Stromal cell of bone marrow (primary cell): Measurements from ENCODE around the gene GRM4.

Experiments
- DNase-seq: peaks from one replicate; pipeline ENCODE4 v3.0.0-alpha.2; 2012; ENCODE audit warnings: low read depth

Gene GRM4

DNA sequence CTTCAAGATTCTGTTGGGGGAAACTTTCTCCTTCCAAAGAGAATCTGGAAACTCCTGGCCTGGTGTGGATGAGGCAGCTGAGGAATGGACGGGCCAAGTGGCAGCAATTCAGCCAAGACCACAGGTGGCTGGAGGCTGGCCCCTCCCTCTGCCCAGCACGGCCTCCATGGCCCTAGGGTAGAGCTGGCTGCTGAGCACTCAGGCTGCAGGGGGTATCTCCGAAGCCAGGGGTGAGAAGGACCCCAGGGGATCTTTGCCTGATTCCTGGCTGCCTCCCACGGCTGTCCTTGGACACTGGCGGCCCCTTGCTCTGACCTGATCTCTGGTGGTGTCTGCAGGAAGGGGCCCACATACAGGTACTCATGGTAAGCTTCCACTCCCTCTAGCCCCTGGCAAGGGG is 39.0 kb downstream of the GRM4 start:
- no peak for DNase-seq

DNA sequence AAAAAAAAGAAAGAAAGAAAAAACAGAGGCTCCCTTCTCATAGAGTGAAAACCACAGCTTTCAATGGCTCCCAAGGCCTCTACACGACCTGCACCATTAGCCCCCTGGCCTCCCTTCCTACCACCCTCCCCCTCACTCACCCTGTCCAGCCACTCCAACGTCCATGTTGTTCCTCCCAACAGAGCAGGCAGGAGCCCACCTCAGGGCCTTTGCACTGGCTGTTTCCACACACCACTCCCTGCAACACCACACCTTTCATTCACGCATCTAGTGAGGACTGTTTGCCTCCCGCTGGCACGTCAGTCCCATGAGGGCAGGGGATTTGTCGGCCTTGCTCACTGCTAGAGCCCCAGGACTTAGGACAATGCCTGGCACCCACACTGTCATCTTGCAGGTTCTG is 39.5 kb downstream of the GRM4 start:
- DNase-seq: no peak

DNA sequence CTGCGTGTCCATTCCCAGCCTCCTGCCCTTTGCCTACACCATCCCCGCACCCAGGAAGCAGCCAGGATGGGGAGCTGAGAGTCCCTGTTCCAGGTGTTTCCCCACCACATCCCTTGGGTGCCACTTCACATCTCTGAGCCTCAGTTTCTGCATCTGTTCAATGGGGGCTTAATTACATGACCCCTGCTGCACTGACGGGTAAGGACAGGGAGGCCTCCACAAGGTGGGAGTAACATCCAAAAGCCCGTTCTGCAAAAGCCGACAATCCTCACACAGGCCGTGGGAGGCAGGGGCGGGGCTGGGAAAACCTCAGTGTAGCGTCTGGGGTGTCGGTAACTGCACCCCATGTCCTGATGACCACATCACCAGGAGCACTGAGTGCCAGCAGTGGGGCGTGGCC is 41.3 kb downstream of the GRM4 start:
- no peak for DNase-seq

GRCh38 chr6:34104186-34104585 is 41.7 kb downstream of the GRM4 start:
- DNase-seq: no peak

DNA sequence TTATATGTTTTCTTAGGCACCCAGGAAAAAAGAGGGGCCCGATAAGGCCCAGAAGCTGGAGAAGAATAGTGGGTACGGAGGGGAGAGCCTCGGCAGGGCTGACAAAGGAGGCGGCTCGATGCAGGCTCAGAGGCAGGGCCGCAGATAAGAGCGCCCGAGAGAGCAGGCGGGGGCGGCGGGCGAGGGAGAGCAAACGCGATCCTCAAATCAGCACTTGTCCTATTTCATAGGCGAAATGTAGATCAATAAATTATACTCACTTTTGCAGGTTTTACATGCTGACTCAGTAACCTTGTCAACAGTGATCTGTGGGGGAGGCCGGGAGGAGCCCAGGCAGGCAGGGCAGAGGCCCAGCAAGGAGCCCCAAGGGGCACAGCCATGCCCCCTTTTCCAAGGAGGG is 42.6 kb downstream of the GRM4 start:
- DNase-seq: no peak

GRCh38 chr6:34102696-34103095 is 43.2 kb downstream of the GRM4 start:
- DNase-seq: no peak

GRCh38 chr6:34102099-34102656 is 43.7 kb downstream of the GRM4 start:
- DNase-seq: no peak

GRCh38 chr6:34100788-34101187 is 45.1 kb downstream of the GRM4 start:
- DNase-seq: no peak

DNA sequence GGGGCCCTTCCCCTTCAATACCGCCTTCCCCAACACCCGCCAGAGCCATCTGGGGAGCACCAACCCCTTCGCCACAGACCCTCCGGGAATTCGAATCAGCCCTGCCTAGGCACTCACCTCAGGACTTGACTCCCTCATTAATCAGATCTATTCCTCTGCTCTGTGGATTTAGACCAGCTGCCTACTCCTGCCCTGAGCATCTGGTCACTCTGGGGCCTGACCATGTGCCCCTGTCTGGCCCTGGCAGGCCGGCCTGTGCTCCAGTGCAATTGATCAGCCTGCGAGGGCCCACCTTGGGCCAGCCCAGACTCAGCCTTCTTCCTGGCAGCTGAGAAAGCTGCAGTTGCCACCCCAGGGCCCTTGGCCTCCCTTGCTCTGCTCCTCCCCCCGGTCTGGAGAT is 46.0 kb downstream of the GRM4 start:
- no peak for DNase-seq

- DNase-seq: no peak
Observed at GRCh38 chr6:34098045-34098936, 47.6 kb downstream of the GRM4 start.

DNA sequence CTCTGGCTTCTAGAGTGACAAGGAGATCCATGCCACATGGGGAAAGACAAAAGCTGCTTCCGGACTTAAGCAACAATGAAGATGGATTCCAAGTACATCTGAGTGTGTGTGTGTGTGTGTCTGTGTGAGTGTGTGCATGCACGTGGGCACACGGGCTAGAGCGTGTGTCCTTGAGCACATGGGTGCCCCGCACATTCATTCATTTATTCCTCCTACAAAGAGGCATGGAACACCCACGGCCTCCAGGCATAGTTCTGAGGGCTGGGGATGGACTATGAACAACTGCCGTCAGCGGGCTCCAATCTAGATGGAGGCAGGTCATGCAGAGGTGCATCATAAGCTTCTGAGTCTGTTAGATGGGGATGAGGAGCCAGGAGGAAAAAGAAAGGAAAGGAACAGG is 49.1 kb downstream of the GRM4 start:
- no peak for DNase-seq

GRCh38 chr6:34096193-34096592 is 49.7 kb downstream of the GRM4 start:
- no peak for DNase-seq

DNA sequence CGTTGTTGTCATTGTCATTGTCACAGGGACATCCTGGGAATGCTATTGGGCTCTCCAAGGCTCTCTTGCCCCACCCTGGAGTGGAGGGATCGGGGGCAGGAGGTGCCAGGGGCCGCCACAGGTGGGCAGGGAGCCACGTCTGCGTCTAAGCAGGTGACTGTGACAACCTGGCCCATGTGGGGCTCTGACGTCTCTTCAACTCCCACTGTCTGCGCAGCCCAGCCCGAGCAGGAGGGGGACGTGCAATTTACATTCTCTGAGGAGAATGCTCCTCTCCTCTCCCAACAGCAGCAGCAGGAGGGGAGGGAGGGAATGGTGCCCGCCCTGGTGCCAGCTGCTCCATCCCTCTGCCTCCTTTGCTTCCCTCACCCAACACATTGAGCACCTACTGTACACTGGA is 50.1 kb downstream of the GRM4 start:
- DNase-seq: no peak

- no peak for DNase-seq
Observed at GRCh38 chr6:34095136-34095505, 50.8 kb downstream of the GRM4 start.

GRCh38 chr6:34094474-34095135 is 51.3 kb downstream of the GRM4 start:
- no peak for DNase-seq

DNA sequence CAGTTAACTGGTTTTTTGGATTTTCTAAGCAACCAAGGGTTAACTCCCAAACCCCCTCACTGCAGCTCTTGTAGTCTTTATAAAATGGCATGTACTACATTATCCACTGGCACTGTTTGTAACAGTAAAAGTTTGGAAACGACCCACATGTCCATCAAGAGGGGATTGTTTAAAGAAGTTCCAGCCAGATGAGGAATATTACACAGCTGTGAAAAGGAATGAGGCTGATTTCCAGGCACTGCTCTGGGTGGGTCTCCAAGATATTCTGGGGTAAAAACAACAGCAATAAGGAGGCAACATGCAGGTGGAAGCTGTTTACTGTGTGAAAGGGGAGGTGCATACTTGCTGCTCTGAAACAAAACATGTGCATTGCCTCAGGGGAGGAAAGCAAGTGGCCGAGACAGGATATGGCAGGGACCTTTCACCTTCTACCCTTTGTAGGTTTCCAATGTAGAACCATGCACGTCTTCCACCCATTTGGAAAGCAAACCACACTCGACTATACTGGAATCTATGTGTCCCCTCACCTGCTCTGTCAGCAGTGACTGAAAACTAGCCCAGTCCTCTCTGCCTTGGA is 51.9 kb downstream of the GRM4 start:
- no peak for DNase-seq

DNA sequence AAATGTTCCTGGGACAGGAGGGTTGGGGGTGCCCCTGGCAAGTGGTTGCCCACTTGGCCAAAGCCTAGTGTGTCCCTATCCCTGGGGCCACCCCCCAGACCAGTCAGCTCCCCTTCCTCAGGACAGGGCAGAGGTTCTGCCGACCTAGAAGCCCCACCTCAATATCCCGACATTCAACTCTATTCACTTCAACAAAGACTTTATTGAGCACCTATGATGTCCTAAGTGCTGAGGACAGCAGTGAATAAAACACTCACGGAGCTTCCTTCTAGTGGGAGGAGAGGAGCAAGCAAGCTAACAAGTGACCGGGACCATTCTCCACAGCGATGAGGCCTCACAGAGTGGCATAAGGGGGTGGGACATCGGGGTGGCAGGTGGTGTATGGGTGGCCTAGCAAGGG is 52.7 kb downstream of the GRM4 start:
- no peak for DNase-seq

DNA sequence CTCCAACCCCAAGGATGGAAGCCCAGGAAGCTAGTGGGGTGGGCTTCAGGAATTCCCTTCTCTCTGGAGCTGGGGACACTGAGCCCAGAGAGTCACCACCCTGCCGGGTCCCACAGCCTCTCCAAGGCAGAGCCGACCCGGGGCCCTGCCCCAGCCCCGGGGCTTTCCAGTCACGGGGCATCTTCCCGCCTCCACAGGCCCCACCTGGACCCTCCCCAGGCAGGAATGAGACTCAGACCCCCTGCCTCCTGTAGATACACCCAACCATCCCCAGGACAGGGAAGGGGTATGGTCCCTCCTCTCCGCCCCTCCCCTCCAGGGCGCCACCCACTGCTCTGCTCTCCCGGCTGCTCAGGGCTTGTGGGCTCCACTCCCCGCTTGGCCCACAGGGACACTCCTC is 53.3 kb downstream of the GRM4 start:
- DNase-seq: no peak

GRCh38 chr6:34090935-34091334 is 55.0 kb downstream of the GRM4 start:
- DNase-seq: no peak

GRCh38 chr6:34090529-34090928 is 55.4 kb downstream of the GRM4 start:
- no peak for DNase-seq

GRCh38 chr6:34086558-34086957 is 59.3 kb downstream of the GRM4 start:
- DNase-seq: no peak

- DNase-seq: no peak
Observed at GRCh38 chr6:34085453-34086170, 60.3 kb downstream of the GRM4 start.
